PC-3 (cell line): ENCODE measurements around the gene UBXN1.

ENCODE experiments used
- CTCF ChIP-seq: fragments of 300-600 bp; sonication (generic); conservative IDR thresholded peaks from 2 replicates; pipeline ENCODE4 v1.5.1; 2017; ENCODE audit warnings: antibody characterized with exemption, low read depth, mild to moderate bottlenecking, low read length
- EZH2 ChIP-seq: fragments of 300-600 bp; sonication (generic); IDR thresholded peaks from one replicate; pipeline ENCODE4 v1.6.1; 2017; ENCODE audit warnings: antibody characterized with exemption, mild to moderate bottlenecking, low read length; ENCODE audit not compliant: unreplicated experiment
- EZH2phosphoT487 ChIP-seq: fragments of 300-600 bp; sonication (generic); IDR thresholded peaks from 2 replicates; pipeline ENCODE4 v1.6.1; 2018; ENCODE audit warnings: mild to moderate bottlenecking, antibody characterized with exemption, low read length, borderline replicate concordance

GRCh38 chr11:62627713-62628112 is 51.2 kb downstream of the UBXN1 start:
- TF ChIP-seq CTCF (peak; percentile 24; the same call in 1 of the 2 replicates), EZH2 (no peak), EZH2phosphoT487 (no peak)
